ENCODE results near the gene PARVA. TPM values are rescaled to one million over a fixed set of nuclear protein-coding genes. Genes with fewer than 3 reads are reported as not detected.

The PARVA gene
- total and polyA plus RNA-seq, 8 donors, result 18.8 to 116 (median 43.0) TPM

- Histone ChIP-seq H3K27me3 (no peaks in the 10 kb centered on the region), H3K4me1 (peaks cover 4 to 67% (median 35%) of the 10 kb centered on the region in 4 donors), H3K4me3 (no peak overlapping the region), H3K27ac (peak overlapping the region in 2 of 5 donors; percentile 7 to 80), H3K36me3 (no peaks in the 10 kb centered on the region), H3K9me3 (no peaks in the 10 kb centered on the region)
- TF ChIP-seq POLR2AphosphoS5 (IDR thresholded peaks at IDR 0.05) (no peak), EP300 (IDR thresholded peaks at IDR 0.05) (no peak), POLR2A (IDR thresholded peaks at IDR 0.05) (no peak)
- TF ChIP-seq, protein P1, sequence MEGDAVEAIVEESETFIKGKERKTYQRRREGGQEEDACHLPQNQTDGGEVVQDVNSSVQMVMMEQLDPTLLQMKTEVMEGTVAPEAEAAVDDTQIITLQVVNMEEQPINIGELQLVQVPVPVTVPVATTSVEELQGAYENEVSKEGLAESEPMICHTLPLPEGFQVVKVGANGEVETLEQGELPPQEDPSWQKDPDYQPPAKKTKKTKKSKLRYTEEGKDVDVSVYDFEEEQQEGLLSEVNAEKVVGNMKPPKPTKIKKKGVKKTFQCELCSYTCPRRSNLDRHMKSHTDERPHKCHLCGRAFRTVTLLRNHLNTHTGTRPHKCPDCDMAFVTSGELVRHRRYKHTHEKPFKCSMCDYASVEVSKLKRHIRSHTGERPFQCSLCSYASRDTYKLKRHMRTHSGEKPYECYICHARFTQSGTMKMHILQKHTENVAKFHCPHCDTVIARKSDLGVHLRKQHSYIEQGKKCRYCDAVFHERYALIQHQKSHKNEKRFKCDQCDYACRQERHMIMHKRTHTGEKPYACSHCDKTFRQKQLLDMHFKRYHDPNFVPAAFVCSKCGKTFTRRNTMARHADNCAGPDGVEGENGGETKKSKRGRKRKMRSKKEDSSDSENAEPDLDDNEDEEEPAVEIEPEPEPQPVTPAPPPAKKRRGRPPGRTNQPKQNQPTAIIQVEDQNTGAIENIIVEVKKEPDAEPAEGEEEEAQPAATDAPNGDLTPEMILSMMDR (IDR thresholded peaks at IDR 0.05), result no peak
- DNase-seq, result no peak
- intact Hi-C loops (cut with DNase I; ENCODE audit: low total_unique reads), result no loop called here
These were observed 77.4 kb downstream of the PARVA start for GRCh38 chr11:12454782-12455181.

GRCh38 chr11:12455938-12456337 is 78.6 kb downstream of the PARVA start:
- Histone ChIP-seq H3K4me3 (no peak overlapping the region), H3K27ac (peak overlapping the region in 3 of 5 donors; percentile 71 to 80 (median 75)), H3K36me3 (no peaks in the 10 kb centered on the region), H3K4me1 (peaks cover 4 to 73% (median 34%) of the 10 kb centered on the region in 4 donors), H3K9me3 (no peaks in the 10 kb centered on the region), H3K27me3 (no peaks in the 10 kb centered on the region)
- intact Hi-C loops (cut with DNase I; ENCODE audit: low total_unique reads), result no loop called here
- DNase-seq, result peak in 1 of 2 donors; percentile 49
- TF ChIP-seq, protein P1 (IDR thresholded peaks at IDR 0.05), result no peak
- TF ChIP-seq POLR2AphosphoS5 (IDR thresholded peaks at IDR 0.05) (no peak), POLR2A (IDR thresholded peaks at IDR 0.05) (no peak), EP300 (IDR thresholded peaks at IDR 0.05) (no peak)
- WGBS, 5 donors, result 61 to 93% (median 86%) methylated on average over 4 of the region's 4 CpGs

DNA sequence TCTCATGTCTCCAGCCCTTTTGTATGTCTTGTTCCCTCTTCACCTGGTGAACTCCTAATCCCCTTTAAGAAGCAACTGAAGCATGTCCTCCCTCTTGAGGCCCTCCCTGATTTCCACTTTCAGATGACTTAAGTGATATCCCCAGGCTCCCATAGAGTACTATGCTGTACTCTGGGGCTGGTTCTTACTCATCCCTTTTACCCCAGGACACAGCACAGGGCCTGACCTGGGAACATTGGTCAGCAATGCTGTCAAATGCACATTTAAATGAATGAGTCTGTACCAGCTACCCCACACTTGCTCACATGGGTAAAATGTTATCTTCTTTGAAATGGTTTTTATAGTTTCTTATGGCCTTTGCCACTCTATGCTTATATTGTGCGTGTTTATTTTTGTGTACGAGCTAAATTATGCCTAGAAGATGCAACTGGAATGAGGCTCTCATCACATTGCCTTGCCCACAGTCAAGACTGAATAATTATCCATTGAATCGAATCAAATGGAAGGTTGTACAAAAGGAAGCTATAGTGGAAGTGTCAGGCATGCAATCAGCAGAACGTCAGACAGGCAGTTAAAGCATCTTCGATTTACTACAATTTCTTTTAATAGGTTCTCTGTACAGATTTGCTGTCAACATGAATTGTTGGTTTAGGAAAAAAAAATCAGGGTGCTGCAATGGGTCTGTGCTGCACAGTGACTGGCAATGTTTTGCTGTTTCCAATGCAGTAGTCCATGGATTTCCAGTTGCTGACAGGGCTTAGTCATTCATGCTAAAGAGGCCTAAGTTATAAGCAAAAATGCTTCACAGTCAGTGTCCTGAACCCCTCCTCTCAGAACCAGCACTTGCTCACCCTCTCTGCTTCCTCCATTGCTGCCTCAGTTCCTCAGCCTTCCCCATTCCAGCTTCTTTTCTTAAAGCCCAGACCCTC is 79.5 kb downstream of the PARVA start:
- H3K4me1 ChIP-seq, result peaks cover 4 to 79% (median 34%) of the 10 kb centered on the region in 4 donors
- H3K27ac ChIP-seq, result peak overlapping the region in 4 of 5 donors; percentile 22 to 80 (median 73)
- TF ChIP-seq, protein P1 (IDR thresholded peaks at IDR 0.05), result no peak
- TF ChIP-seq EP300 (IDR thresholded peaks at IDR 0.05) (no peak), POLR2A (IDR thresholded peaks at IDR 0.05) (no peak), POLR2AphosphoS5 (IDR thresholded peaks at IDR 0.05) (no peak)
- WGBS, 5 donors, result 71 to 81% (median 74%) methylated on average over 5 of the region's 5 CpGs
- no peaks in the 10 kb centered on the region for H3K27me3 ChIP-seq
- DNase-seq, result no peak
- intact Hi-C loops (cut with DNase I; ENCODE audit: low total_unique reads), result no loop called here
- H3K36me3 ChIP-seq, result no peaks in the 10 kb centered on the region
- no peak overlapping the region for H3K4me3 ChIP-seq
- H3K9me3 ChIP-seq, result no peaks in the 10 kb centered on the region

DNA sequence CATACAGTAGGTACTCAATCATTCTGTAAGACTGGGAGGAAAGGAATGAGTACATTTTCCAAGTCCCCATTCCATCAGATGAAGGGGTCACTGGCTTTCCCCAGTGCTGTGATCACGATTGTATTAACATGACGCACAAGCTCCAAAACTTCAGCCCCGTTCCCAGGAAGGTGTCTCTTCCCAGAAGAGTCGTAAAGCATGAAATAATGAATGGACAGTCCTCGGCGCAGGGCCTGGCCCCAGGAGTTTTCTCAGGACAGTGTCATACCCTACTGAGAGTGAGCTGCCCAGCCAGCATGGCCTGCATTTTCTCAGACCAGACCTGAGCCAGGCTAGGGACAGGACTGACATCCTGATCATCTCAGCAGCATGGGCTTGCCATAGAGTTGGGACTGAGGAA is 80.7 kb downstream of the PARVA start:
- TF ChIP-seq EP300 (IDR thresholded peaks at IDR 0.05), result peak; percentile 94
- TF ChIP-seq, protein P1 (IDR thresholded peaks at IDR 0.05), result no peak
- no peak for TF ChIP-seq POLR2A (IDR thresholded peaks at IDR 0.05)
- TF ChIP-seq POLR2AphosphoS5 (IDR thresholded peaks at IDR 0.05), result peak in 2 of 3 donors; percentile 40 to 55
- Histone ChIP-seq H3K36me3 (no peaks in the 10 kb centered on the region), H3K9me3 (no peaks in the 10 kb centered on the region), H3K4me1 (peaks cover 4 to 79% (median 34%) of the 10 kb centered on the region in 4 donors), H3K27me3 (no peaks in the 10 kb centered on the region), H3K27ac (peak overlapping the region in 4 of 5 donors; percentile 42 to 80 (median 73)), H3K4me3 (no peak overlapping the region)
- intact Hi-C loops (cut with DNase I; ENCODE audit: low total_unique reads), result no loop called here
- WGBS, 5 donors, result 60 to 96% (median 88%) methylated on average over 6 of the region's 6 CpGs
- DNase-seq, result no peak

Data from stomach (tissue), 9 donors.